Measurements from ENCODE around the gene FALEC.
A peak's percentile ranks its signal among the peaks of the same experiment; 100 is the strongest.

Gene FALEC

GRCh38 chr1:150548324-150548631, 32.7 kb downstream of the FALEC start:
- no peak for DNase-seq

GRCh38 chr1:150548632-150549495, 33.3 kb downstream of the FALEC start, which contains the start of gene ADAMTSL4:
ADAMTSL4 (plus strand) TSS chr1:150549408; CDS start chr1:150552289, 2,881 bp downstream.
- DNase-seq, result peak; percentile 86

DNA sequence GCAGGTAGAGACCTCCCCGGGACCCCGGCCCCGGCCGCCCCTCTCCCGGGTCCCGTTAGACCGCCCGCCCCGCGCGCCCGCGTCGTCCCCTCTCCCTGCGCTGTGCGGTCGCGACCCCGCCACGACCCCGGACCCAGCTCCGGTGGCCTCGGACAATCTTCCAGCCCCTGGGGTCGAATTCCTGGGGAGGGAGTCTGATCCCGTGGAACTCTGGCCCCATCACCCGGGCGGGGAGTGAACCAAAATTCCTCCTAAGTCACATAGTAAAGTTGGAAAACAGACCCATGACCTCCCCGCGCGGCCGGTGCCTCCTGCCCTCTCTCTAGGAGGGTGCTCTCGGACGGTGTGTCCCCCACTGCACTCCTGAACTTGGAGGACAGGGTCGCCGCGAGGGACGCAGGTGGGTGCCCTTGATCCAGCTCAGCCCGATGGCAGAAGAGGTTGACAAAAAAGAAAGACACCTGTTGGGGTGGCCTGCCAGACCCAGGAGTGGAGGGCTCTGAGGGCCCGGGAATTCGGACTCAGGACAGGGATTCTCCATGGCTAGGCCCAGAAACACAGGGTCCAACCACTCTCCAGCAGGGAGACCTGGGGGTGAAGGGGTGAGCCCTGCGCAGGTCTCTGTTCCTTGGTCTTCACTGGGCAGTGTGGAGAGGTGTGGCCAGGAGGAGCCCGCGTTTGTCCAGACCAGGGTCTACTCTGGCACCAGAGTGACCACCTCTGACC, 34.1 kb downstream of the FALEC start:
- DNase-seq, result no peak

DNA sequence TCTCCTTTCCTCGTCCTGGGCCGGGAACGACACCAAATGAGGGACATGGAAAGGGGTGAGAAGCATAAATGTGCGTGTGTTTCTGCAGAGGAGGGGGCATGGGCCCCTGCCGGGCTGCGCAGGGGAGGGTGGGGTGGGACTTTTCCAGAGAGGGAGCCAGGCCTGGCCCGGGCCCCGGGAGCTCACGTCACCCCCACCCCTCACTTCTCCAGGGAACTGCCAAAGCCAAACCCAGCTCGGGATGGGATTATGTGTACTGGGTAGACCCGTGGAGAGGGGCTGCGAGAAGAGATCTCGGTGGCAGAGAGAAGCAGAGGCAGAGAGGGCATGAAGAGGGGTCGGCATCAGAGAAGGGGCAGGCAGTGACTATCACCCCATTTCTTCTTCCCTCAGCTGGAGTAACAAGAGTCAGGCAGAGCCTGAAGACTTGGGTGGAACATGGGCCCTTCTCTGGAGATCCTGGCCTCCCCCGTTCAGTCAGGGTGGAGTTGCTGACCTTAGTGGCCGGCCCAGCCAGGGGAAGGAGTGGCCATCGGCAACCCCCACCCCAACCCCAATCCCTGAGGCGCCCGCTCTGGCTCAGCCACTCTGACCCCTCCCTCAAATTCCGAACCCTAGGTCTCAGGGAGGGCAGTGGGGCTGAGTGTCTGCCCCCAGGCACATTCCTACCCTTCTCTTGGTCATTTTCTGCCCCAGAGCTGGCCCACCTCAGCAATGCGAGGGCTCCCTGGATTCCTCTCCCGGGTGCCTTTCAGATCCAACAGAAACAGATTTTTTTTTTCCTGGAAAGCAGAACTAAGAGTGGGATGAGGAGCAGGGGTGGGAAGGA, 34.9 kb downstream of the FALEC start:
- no peak for DNase-seq

DNA sequence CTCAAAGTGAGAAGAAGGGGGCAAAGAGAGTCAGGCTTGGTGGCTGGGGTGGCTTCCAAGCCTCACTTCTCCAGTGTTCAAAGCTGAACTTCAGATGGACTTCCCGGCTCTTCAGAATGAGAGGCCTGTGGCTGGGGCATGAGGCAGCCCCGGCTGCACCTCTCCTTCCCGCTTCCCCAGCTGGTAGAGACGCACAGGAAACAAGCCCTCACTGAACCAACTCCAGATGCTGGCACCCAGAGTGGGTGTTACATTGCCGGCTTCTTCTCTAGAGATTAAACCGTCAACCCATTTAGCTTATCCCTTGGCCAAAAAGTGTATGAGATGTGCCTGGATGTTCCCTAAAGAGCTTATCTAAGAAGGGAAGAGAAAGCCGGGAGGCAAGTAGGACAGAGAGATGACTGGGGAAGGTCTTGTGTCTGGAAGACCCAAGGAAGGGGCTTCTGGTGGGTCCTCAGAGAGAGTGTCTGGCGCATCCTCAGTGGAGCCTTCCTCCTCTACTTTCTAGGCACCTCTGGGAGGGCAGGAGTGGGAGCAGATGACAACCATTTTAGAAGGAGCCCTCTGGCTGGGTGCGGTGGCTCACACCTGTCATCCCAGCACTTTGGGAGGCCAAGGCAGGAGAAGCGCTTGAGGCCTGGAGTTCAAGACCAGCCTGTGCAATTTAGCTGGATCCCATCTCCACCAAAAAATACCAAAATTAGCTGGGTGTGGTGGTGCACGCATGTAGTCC, 35.7 kb downstream of the FALEC start:
- peak; percentile 51 for DNase-seq

GRCh38 chr1:150551784-150552127, 36.2 kb downstream of the FALEC start:
- DNase-seq, result peak; percentile 29

GRCh38 chr1:150552128-150552910, 36.8 kb downstream of the FALEC start:
- peak; percentile 93 for DNase-seq

- no peak for DNase-seq
These were observed 37.3 kb downstream of the FALEC start for GRCh38 chr1:150552911-150553289.

GRCh38 chr1:150553392-150554085, 38.0 kb downstream of the FALEC start:
- no peak for DNase-seq

- no peak for DNase-seq
These were observed 38.5 kb downstream of the FALEC start for GRCh38 chr1:150554086-150554452.

DNA sequence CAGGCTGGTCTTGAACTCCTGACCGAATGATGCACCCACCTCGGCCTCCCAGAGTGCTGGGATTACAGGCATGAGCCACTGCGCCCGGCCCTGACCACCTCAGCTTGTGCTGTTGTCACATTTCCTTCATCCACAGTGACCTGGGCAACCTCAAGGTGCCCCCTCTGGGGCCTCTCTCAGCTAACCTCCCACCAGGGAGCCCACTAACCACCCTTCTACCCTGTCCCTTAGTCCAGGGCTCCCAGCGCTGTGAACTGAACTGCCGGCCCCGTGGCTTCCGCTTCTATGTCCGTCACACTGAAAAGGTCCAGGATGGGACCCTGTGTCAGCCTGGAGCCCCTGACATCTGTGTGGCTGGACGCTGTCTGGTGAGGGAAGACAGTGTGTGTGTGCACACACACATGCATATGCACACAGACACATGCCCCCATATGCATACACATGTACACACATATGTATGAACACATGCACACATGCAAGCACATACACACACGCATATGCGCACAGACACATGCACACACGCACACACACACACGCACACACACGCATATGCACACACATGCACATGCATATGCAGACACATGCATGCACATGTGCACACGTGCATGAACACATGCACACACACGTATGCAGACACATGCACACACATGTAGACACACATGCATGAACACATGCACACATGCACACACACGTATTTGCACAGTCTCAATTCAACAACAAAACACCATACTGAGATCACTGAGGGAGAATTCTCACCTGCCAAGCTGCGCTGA, 39.8 kb downstream of the FALEC start:
- no peak for DNase-seq

DNA sequence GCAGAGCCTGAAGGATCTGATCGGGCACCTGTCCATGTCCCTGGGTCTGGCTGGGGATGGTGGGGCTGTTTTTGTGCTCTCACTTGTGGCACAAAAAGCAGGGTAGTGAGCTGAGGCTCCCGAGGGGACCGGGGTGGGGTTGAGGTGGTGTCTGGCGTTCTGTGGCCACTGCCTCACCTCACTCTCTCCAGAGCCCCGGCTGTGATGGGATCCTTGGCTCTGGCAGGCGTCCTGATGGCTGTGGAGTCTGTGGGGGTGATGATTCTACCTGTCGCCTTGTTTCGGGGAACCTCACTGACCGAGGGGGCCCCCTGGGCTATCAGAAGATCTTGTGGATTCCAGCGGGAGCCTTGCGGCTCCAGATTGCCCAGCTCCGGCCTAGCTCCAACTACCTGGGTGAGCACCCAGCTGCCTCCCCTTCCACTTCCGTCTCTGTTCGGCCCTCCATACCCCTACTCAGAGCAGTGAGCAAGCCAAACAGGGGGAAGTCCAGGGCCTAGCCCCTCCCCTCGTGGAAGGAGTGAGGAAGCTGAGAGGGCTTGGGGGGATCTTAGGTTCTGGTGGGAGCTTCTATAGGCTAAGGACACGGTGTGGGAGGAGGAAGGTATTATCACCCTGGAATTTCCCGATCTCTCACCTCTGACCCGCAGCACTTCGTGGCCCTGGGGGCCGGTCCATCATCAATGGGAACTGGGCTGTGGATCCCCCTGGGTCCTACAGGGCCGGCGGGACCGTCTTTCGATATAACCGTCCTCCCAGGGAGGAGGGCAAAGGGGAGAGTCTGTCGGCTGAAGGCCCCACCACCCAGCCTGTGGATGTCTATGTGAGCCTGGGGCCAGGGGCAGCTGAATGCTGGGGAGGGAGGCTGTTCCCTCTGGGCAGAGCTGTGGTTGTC, 40.7 kb downstream of the FALEC start:
- DNase-seq, result no peak

GRCh38 chr1:150557065-150557600, 41.6 kb downstream of the FALEC start:
- no peak for DNase-seq

DNA sequence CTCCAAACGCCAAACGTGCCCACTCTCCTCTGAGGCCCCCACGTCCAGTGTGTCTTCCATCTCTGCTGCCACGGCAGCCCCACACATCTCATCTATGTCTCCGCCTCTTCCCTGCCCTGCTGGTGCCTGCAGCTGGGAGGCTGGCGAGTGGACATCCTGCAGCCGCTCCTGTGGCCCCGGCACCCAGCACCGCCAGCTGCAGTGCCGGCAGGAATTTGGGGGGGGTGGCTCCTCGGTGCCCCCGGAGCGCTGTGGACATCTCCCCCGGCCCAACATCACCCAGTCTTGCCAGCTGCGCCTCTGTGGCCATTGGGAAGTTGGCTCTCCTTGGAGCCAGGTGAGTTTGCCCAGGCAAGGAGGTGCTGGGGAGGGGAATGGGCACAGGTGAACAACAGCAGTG, 42.3 kb downstream of the FALEC start:
- no peak for DNase-seq

DNA sequence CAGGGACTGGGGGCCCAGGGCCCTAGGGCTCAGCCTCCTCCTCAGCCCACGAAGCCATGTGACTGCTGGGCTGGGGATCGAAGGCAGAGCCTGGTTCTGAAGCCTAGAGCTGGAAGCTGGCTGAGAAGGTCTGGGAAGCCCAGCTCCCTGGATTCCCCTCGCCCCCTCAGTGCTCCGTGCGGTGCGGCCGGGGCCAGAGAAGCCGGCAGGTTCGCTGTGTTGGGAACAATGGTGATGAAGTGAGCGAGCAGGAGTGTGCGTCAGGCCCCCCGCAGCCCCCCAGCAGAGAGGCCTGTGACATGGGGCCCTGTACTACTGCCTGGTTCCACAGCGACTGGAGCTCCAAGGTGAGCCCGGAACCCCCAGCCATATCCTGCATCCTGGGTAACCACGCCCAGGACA, 42.8 kb downstream of the FALEC start:
- no peak for DNase-seq

DNA sequence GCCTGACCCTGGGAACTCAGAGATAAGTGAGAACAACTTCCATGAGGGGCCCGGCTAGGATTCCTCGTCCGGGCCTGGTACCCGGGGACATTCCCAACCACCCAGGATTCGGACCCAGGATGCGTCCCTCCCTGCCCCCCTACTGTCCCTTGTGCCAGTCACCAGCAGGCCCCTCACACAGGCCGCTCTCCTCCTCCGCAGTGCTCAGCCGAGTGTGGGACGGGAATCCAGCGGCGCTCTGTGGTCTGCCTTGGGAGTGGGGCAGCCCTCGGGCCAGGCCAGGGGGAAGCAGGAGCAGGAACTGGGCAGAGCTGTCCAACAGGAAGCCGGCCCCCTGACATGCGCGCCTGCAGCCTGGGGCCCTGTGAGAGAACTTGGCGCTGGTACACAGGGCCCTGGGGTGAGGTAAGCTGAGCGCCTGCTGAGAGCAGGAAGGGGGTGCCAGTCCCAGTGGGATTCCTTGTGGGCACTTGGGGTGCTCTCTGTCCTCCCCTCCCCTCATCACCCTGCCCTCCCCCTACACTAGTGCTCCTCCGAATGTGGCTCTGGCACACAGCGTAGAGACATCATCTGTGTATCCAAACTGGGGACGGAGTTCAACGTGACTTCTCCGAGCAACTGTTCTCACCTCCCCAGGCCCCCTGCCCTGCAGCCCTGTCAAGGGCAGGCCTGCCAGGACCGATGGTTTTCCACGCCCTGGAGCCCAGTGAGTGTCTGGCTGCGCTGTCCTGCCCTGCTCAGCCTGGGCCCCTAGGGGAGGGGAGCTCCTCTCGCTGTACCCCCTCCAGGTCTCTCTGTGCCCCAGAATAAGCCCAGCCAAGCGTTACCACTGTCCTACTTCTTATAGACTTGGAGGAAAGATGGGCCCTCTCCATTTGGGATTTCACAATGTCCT, 43.5 kb downstream of the FALEC start:
- no peak for DNase-seq

GRCh38 chr1:150559656-150560010, 44.1 kb downstream of the FALEC start:
- no peak for DNase-seq

GRCh38 chr1:150560011-150560438, 44.5 kb downstream of the FALEC start:
- peak; percentile 89 for DNase-seq

All from hematopoietic multipotent progenitor cell treated with erythropoietin and hydrocortisone succinate and interleukin-3 and kit ligand, for 4 days (in vitro differentiated cells).